ENCODE data around the gene SAP130.

The SAP130 gene

DNA sequence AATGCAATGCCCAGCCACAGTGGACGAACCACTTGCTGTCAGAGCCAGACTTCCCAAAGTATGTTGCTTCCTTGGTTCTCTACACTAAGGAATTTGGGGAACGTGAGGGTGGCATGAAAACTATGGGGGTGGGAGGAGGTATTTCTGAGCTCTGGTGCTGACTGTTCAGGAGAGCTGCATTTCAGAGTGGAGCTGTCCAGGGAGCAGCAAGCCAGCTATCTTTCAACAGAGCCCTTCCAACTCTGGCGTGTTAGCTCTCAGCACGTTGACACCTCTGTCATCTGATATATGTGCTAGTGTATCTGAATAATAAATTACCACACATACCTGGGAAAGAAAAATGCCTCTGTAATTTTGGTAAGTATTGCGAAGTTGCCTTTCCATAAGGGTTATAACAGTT, 66.1 kb downstream of the SAP130 start:
- Mint-ChIP-seq H3K27ac (no peak overlapping the region), H3K36me3 (ENCODE audit: low read depth) (peaks cover 62% of the 10 kb centered on the region), H3K9me3 (no peaks in the 10 kb centered on the region), H3K4me1 (no peaks in the 10 kb centered on the region), H3K27me3 (ENCODE audit: low read depth) (no peaks in the 10 kb centered on the region), H3K4me3 (no peak overlapping the region)
- TF ChIP-seq, protein P1, sequence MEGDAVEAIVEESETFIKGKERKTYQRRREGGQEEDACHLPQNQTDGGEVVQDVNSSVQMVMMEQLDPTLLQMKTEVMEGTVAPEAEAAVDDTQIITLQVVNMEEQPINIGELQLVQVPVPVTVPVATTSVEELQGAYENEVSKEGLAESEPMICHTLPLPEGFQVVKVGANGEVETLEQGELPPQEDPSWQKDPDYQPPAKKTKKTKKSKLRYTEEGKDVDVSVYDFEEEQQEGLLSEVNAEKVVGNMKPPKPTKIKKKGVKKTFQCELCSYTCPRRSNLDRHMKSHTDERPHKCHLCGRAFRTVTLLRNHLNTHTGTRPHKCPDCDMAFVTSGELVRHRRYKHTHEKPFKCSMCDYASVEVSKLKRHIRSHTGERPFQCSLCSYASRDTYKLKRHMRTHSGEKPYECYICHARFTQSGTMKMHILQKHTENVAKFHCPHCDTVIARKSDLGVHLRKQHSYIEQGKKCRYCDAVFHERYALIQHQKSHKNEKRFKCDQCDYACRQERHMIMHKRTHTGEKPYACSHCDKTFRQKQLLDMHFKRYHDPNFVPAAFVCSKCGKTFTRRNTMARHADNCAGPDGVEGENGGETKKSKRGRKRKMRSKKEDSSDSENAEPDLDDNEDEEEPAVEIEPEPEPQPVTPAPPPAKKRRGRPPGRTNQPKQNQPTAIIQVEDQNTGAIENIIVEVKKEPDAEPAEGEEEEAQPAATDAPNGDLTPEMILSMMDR (IDR thresholded peaks at IDR 0.05; ENCODE audit: unreplicated experiment in 3 of 3) = no peak

DNA sequence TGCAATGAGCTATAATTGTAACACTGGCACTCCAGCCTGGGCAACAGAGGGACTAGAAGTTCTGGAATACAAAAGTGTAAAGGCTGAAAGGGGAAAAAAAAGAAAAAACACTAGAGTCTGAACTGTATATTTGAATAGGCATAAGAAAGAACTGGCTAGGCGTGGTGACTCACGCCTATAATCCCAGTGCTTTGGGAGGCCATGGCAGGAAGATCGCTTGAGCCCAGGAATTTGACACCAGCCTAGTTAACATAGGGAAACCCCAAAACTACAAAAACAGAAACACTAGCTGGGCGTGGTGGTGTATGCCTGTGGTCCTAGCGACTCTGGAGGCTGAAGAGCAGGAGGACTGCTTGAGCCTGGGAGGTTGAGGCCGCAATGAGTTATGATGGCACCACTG, 70.6 kb downstream of the SAP130 start:
- no peak overlapping the region for H3K27ac Mint-ChIP-seq
- H3K4me1 Mint-ChIP-seq = no peaks in the 10 kb centered on the region
- no peaks in the 10 kb centered on the region for H3K9me3 Mint-ChIP-seq
- H3K36me3 Mint-ChIP-seq (ENCODE audit: low read depth) = peaks cover 43% of the 10 kb centered on the region
- TF ChIP-seq, protein P1 (IDR thresholded peaks at IDR 0.05; ENCODE audit: unreplicated experiment in 3 of 3) = no peak
- H3K27me3 Mint-ChIP-seq (ENCODE audit: low read depth) = no peaks in the 10 kb centered on the region
- H3K4me3 Mint-ChIP-seq = no peak overlapping the region

DNA sequence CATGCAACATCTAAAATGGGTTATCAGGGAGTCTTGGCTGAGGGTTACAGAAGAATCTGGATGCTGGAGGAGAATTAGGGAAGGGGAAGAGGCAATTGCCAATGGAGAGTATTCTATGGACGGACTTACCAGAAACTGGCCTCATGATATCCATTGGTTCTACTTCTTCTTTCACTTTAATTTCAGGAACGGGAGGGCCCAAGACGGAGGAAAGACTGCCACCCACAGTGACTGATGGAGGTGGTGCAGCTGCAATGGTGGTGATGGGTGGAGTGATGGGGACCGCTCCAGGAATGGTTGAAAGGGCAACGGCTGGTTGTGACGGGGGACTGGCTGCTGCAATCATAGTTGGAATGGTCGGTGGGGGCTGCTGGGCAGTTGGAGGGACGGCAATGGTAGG, 73.0 kb downstream of the SAP130 start:
- TF ChIP-seq, protein P1 (IDR thresholded peaks at IDR 0.05; ENCODE audit: unreplicated experiment in 3 of 3) = no peak

DNA sequence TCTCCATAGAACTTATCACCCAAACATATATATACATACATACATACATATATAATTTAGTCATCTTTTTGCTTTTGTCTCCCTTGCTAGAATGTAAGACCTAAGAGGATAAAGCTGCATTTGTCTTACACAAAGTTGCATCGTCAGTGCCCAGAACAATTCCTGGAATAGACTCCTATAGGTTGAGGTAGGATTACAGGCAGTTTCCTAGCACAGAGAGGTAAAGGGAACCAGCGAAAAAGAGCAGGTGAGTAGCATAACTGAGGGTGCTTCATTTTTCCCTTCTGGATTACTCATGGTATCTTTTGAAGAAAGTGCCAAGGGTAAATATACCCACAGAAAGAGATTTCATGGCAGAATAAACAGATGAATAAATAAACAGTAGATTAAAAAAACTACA, 74.0 kb downstream of the SAP130 start:
- Mint-ChIP-seq H3K27me3 (ENCODE audit: low read depth) (no peaks in the 10 kb centered on the region), H3K4me1 (no peaks in the 10 kb centered on the region), H3K9me3 (no peaks in the 10 kb centered on the region), H3K27ac (no peak overlapping the region), H3K36me3 (ENCODE audit: low read depth) (peaks cover 39% of the 10 kb centered on the region), H3K4me3 (no peak overlapping the region)
- TF ChIP-seq, protein P1 (IDR thresholded peaks at IDR 0.05; ENCODE audit: unreplicated experiment in 3 of 3) = no peak

More for the DNA sequence above, 73.0 kb downstream of the SAP130 start:
- H3K27ac Mint-ChIP-seq = no peak overlapping the region
- no peak overlapping the region for H3K4me3 Mint-ChIP-seq
- H3K9me3 Mint-ChIP-seq = no peaks in the 10 kb centered on the region
- peaks cover 35% of the 10 kb centered on the region for H3K36me3 Mint-ChIP-seq (ENCODE audit: low read depth)
- H3K4me1 Mint-ChIP-seq = no peaks in the 10 kb centered on the region
- H3K27me3 Mint-ChIP-seq (ENCODE audit: low read depth) = no peaks in the 10 kb centered on the region

DNA sequence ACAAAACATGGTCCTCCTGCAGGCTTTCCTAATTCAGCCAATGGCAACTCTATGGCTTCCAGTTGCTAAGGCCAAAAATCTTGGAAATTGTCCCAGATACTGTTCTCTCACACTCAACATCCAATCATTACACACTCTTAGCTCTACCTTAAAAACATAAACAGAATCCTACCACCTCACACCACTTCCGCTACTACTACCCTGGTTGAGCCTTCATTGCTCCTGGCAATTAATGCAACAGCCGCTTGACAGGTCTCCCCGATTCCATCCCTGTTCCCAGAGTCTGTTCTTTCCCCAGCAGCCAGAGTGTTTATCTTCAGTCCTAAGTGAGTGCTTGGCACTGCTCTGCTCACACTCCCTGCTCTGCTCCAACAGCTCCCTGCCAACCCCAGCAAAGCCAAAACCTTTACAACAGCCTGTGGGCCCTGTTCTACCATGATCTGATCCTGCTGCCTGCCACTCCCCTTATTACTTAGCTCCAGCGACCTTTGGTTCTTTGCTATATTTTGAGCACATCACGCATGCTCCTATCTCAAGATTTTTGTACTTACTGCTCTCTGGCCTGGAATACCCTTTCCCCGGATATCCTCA, 74.6 kb downstream of the SAP130 start:
- H3K4me1 Mint-ChIP-seq = no peaks in the 10 kb centered on the region
- TF ChIP-seq, protein P1 (IDR thresholded peaks at IDR 0.05; ENCODE audit: unreplicated experiment in 3 of 3) = no peak
- no peak overlapping the region for H3K27ac Mint-ChIP-seq
- H3K27me3 Mint-ChIP-seq (ENCODE audit: low read depth) = no peaks in the 10 kb centered on the region
- no peak overlapping the region for H3K4me3 Mint-ChIP-seq
- H3K36me3 Mint-ChIP-seq (ENCODE audit: low read depth) = peaks cover 41% of the 10 kb centered on the region
- no peaks in the 10 kb centered on the region for H3K9me3 Mint-ChIP-seq

DNA sequence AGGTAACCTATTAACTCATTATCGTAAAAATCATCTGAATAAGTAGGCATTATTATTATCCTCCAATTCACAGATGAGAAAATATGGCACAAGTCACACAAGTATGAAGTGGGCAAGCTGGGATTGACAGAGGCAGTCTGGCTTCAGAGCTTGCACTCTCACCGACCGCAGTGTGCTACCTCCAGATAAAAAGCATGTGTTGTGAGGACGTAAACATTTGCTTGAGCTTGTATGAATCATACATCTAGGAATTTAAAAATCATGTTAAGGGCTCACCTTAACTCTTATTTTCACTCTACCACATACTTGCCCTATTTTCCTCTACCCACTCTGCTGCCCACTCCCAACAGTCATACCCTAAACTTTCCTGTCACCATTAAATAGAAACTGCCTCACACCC, 76.8 kb downstream of the SAP130 start:
- Mint-ChIP-seq H3K27me3 (ENCODE audit: low read depth) (no peaks in the 10 kb centered on the region), H3K9me3 (no peaks in the 10 kb centered on the region), H3K36me3 (ENCODE audit: low read depth) (peaks cover 47% of the 10 kb centered on the region), H3K4me1 (no peaks in the 10 kb centered on the region), H3K27ac (no peak overlapping the region), H3K4me3 (no peak overlapping the region)
- TF ChIP-seq, protein P1 (IDR thresholded peaks at IDR 0.05; ENCODE audit: unreplicated experiment in 3 of 3) = no peak
